Retinal pigment epithelial cell (primary cell): ENCODE results near the gene STAB2.

Experiments
- DNase-seq: peaks from one replicate; pipeline ENCODE4 v3.0.0-alpha.2; 2010; ENCODE audit warnings: low read depth
- H3K4me3 ChIP-seq: 2 replicates; pipeline ENCODE4 v1.5.1; 2011; ENCODE audit warnings: mild to moderate bottlenecking, low read length, control low read depth, moderate library complexity
- TF ChIP-seq, protein P1 (sequence below): conservative IDR thresholded peaks from 2 replicates; pipeline ENCODE4 v1.5.1; 2011; ENCODE audit warnings: low read depth, low read length, control low read depth, inconsistent platforms

The STAB2 gene

DNA sequence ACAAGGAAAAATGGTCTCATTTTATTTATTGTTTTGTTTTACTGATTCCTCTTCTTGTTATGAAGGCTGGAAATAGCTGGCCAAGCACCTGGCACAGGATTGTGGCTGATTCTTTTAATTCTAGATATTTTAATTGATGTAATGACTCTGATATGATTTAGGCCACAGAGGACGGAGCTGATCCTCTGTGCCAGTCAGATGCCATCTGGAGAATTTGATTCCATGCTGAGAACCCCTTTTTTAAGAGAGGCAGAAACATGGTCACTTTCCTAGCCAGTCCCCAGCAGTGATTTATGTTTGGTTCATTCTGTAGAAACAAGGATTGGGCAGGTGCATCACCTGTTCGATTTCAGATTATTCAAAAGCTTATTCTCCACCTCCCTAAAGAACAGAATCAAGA is 77.6 kb downstream of the STAB2 start:
- TF ChIP-seq, protein P1, sequence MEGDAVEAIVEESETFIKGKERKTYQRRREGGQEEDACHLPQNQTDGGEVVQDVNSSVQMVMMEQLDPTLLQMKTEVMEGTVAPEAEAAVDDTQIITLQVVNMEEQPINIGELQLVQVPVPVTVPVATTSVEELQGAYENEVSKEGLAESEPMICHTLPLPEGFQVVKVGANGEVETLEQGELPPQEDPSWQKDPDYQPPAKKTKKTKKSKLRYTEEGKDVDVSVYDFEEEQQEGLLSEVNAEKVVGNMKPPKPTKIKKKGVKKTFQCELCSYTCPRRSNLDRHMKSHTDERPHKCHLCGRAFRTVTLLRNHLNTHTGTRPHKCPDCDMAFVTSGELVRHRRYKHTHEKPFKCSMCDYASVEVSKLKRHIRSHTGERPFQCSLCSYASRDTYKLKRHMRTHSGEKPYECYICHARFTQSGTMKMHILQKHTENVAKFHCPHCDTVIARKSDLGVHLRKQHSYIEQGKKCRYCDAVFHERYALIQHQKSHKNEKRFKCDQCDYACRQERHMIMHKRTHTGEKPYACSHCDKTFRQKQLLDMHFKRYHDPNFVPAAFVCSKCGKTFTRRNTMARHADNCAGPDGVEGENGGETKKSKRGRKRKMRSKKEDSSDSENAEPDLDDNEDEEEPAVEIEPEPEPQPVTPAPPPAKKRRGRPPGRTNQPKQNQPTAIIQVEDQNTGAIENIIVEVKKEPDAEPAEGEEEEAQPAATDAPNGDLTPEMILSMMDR: no peak
- no peak for DNase-seq

DNA sequence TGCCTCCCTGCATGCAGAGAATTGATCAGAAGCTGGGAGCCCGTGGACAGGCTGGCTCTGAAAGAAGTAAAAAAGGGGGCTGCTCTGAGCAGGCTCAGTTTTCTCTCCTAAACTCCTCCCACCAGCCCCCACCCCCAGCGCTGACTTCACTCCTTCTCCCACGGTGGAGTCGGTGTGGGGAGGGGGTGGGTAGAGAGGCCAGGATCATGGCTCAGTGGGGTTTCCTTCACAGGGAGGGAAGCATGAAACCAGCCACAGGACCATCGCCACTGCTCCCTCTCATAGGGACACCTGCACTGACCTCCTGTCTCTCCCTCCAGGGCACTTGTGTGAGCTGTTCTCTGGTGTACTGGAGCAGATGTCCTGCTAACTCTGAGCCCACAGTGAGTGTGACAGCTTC is 78.9 kb downstream of the STAB2 start:
- H3K4me3 ChIP-seq: no peak overlapping the region
- no peak for DNase-seq
- TF ChIP-seq, protein P1: no peak

More for the DNA sequence above, 77.6 kb downstream of the STAB2 start:
- H3K4me3 ChIP-seq: no peak overlapping the region

DNA sequence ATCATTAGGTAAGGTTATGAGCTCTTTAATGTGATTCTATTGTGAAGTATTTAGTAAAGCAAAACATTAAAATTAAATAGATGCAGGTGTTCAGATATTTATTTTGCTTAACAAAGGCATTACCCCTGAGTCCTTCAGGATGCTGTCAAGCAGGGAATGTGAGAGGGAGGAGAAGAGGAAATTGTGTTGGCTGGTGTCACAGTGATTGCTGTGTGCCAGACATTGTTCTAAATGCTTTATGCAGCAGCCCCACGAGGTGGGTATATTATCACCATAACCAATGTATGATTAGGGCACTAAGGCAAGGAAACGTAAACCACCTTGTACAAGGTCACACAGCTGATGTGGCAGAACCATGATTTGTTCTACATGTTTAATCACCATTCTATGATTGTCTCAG is 80.1 kb downstream of the STAB2 start:
- no peak overlapping the region for H3K4me3 ChIP-seq
- TF ChIP-seq, protein P1: no peak
- DNase-seq: no peak

DNA sequence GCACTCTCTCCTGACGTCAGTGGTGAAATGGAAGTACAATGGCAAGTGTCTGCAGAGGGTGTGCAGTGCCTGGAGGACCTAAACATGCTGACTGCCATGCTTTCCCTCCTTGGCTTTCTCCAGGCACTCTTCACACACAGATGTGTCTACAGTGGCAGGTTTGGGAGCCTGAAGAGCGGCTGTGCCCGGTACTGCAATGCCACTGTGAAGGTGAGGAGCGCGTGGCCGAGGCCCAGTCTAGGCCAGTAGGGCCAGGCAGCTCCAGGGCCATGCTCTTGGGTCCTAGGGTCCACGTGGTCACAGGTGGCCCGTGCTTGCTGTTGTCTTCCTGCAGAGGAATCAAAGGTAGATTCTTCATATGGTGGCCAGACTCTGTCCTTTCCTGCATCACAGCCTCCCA is 81.4 kb downstream of the STAB2 start:
- no peak for DNase-seq
- no peak overlapping the region for H3K4me3 ChIP-seq
- TF ChIP-seq, protein P1: no peak

DNA sequence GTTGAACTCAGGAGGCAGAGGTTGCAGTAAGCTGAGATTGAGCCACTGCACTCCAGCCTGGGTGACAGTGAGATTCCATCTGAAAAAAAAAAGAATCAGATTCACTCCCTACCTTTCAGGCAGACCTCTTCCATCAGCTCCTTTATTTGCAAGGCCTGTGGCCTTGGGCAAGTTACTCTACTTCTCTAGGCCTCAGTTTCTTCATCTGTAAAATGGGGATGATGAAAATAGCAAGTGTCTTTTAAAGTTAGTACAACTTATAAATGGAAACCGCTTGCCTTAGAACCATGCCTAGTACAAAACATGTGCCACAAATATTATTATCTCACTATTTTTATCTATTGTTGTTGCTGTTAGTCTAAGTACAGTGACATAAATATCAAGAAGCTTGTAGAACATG is 84.3 kb downstream of the STAB2 start:
- TF ChIP-seq, protein P1: no peak
- H3K4me3 ChIP-seq: no peak overlapping the region
- no peak for DNase-seq

DNA sequence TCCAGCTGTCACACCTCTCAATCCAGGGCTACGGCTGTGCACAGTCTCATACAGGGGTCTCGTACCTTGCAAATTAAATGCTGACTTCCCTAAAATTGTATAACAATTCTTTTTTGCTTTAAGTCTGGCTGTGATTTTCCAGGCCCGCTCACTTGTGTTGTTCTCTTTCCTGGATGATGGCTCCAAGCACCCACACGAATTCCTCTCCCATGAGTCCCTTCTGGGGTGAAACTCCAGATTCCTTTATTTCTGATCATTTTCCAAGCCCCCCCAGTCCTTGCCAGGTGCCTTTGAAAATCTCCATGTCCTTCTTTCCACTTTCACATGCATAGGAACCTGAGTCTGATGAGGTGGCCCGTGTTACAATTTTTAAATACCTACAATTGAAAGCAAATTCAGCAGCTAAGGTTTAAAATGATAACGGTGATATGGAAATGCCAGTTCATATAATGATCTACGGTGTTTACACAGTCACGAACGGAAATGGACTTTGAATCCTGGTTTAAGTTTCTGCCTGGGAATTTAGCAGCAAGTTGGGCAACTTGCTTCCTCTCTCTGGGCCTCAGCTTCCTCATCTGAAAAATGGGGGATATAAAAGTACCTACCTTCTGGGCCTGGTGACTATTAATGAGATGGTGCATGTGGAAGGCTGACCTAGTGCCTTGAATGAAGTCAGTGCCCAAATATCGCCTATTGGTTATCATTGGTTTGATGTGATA is 85.5 kb downstream of the STAB2 start:
- DNase-seq: no peak
- no peak overlapping the region for H3K4me3 ChIP-seq
- TF ChIP-seq, protein P1: no peak

DNA sequence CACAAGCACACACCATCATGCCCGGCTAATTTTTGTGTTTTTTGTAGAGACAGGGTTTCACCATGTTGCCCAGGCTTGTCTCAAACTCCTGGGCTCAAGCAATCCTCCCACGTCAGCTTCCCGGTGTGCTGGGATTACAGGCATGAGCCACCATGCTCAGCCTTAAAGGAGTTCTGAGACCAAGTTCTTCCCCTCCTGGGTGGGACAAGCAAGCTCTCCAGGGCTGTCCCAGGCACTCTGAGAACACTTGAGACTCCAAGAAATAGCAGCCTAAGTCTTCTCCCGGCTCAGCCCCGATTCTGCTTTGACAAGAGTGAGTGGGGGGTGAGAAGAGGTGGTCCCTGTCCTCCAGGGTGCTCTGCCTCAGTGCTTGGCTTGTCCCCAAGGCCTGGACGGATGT is 86.4 kb downstream of the STAB2 start:
- TF ChIP-seq, protein P1: no peak
- no peak for DNase-seq
- H3K4me3 ChIP-seq: no peak overlapping the region
